ENCODE results near the gene BAZ1B. TPM values are rescaled to one million over a fixed set of nuclear protein-coding genes. Genes with fewer than 3 reads are reported as not detected.

BAZ1B gene
- total RNA-seq, 4 donors from 2014 or later, result 31.2 to 47.0 (median 42.0) TPM

DNA sequence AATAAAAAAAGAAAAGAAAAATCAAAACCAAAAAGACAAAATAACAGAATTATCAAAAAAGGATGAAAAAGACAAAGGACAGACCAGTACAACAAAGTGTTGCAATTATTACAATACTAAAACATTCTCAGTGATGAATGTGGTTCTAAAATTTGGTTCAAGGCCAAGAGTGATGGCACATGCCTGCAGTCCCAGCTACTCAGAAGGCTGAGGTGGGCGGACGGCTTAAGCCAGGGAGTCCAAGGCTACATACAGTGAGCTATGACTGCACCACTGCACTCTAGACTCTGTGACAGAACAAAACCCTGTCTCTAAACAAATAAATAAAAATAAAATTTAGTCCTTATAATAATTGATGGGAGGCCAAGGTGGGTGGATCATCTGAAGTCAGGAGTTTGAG is 14.5 kb downstream of the BAZ1B start:
- Histone ChIP-seq H3K4me1 (peaks cover 0 to 7% of the 10 kb centered on the region in 2 donors), H3K9me3 (no peaks in the 10 kb centered on the region), H3K27ac (no peak overlapping the region), H3K27me3 (no peaks in the 10 kb centered on the region), H3K4me3 (no peak overlapping the region), H3K36me3 (peaks cover 0 to 70% of the 10 kb centered on the region in 2 donors)
- DNase-seq (no peak), ATAC-seq (no peak)
- intact Hi-C loops (cut with DNase I; ENCODE audit: low total_unique reads), result no loop called here
- in situ Hi-C loops (cut with MboI; ENCODE audit: low sequenced_read_pairs in 4 of 4), result no loop called here
- no peak for TF ChIP-seq POLR2A (IDR thresholded peaks at IDR 0.05)
- TF ChIP-seq, protein P1, sequence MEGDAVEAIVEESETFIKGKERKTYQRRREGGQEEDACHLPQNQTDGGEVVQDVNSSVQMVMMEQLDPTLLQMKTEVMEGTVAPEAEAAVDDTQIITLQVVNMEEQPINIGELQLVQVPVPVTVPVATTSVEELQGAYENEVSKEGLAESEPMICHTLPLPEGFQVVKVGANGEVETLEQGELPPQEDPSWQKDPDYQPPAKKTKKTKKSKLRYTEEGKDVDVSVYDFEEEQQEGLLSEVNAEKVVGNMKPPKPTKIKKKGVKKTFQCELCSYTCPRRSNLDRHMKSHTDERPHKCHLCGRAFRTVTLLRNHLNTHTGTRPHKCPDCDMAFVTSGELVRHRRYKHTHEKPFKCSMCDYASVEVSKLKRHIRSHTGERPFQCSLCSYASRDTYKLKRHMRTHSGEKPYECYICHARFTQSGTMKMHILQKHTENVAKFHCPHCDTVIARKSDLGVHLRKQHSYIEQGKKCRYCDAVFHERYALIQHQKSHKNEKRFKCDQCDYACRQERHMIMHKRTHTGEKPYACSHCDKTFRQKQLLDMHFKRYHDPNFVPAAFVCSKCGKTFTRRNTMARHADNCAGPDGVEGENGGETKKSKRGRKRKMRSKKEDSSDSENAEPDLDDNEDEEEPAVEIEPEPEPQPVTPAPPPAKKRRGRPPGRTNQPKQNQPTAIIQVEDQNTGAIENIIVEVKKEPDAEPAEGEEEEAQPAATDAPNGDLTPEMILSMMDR (IDR thresholded peaks at IDR 0.05 in 4 of 5, conservative IDR thresholded peaks at IDR 0.05 in 1 of 5), result no peak

DNA sequence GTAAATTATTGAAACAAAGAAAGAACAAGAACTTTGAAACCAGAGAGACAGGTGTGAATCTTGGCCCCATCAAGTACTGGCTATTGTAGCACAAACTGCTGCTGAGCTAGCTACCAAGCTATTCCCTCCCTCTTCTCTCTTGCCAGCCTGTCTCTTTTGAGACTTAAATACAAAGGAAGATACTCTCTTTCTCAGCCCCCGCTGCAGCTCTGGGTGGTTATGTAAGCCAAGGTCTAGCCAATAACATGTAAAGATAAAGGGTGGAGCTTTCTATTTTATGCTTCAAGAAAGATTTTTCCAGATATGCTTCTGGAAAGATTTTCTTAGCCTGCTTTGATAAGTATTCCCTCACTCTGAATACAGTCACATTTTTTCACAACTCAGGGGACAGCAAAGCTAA is 17.2 kb downstream of the BAZ1B start:
- DNase-seq (no peak), ATAC-seq (no peak)
- no peaks in the 10 kb centered on the region for H3K27me3 ChIP-seq
- in situ Hi-C loops (cut with MboI; ENCODE audit: low sequenced_read_pairs in 4 of 4) (no loop called here), intact Hi-C loops (cut with DNase I; ENCODE audit: low total_unique reads) (no loop called here)
- H3K27ac ChIP-seq, result no peak overlapping the region
- H3K36me3 ChIP-seq, result peaks cover 0 to 83% of the 10 kb centered on the region in 2 donors
- no peaks in the 10 kb centered on the region for H3K9me3 ChIP-seq
- TF ChIP-seq, protein P1 (IDR thresholded peaks at IDR 0.05 in 4 of 5, conservative IDR thresholded peaks at IDR 0.05 in 1 of 5), result no peak
- TF ChIP-seq POLR2A (IDR thresholded peaks at IDR 0.05), result no peak
- no peak overlapping the region for H3K4me3 ChIP-seq
- H3K4me1 ChIP-seq, result peaks cover 0 to 7% of the 10 kb centered on the region in 2 donors

DNA sequence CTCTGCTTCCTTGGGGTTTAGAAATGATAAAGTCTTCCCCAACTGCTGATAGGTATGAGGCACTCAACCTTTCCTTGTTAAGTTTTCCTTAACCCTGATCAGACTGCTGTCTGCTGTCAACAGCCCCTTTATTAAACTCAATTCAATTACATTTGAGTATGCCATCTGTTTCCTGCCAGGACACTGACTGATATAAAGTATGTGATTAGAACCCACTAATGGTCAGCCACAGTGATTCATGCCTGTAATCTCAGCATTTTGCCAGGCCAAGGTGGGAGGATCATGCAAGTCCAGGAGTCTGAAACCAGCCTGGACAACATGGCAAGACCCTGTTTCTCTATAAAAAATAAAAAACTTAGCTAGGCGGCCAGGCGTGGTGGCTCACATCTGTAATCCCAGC is 18.1 kb downstream of the BAZ1B start:
- H3K27me3 ChIP-seq, result no peaks in the 10 kb centered on the region
- TF ChIP-seq POLR2A (IDR thresholded peaks at IDR 0.05), result no peak
- TF ChIP-seq, protein P1 (IDR thresholded peaks at IDR 0.05 in 4 of 5, conservative IDR thresholded peaks at IDR 0.05 in 1 of 5), result no peak
- H3K9me3 ChIP-seq, result no peaks in the 10 kb centered on the region
- intact Hi-C loops (cut with DNase I; ENCODE audit: low total_unique reads) (no loop called here), in situ Hi-C loops (cut with MboI; ENCODE audit: low sequenced_read_pairs in 4 of 4) (no loop called here)
- DNase-seq (no peak), ATAC-seq (no peak)
- no peak overlapping the region for H3K4me3 ChIP-seq
- peaks cover 0 to 86% of the 10 kb centered on the region in 2 donors for H3K36me3 ChIP-seq
- H3K27ac ChIP-seq, result no peak overlapping the region
- H3K4me1 ChIP-seq, result peaks cover 0 to 7% of the 10 kb centered on the region in 2 donors

DNA sequence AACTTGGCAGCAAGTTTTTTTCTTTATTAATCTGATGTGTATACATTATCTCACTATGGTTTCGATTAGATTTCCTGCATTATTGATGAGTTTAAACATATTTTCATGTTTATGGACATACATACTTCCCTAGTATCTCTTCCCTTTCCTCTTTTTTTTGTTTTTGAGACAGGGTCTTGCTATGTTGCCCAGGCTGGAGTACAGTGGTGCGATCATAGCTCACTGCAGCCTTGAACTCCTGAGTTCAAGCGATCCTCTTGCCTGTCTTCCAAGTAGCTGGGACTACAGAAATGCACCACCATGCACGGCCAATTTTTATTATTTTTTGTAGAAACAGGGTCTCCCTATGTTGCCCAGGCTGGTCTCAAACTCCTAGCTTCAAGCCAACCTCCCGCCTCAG is 18.9 kb downstream of the BAZ1B start:
- intact Hi-C loops (cut with DNase I; ENCODE audit: low total_unique reads) (no loop called here), in situ Hi-C loops (cut with MboI; ENCODE audit: low sequenced_read_pairs in 4 of 4) (no loop called here)
- H3K4me3 ChIP-seq, result no peak overlapping the region

More for the DNA sequence above, 18.9 kb downstream of the BAZ1B start:
- Histone ChIP-seq H3K27ac (no peak overlapping the region), H3K4me1 (peaks cover 0 to 7% of the 10 kb centered on the region in 2 donors), H3K9me3 (no peaks in the 10 kb centered on the region), H3K36me3 (peaks cover 0 to 86% of the 10 kb centered on the region in 2 donors), H3K27me3 (no peaks in the 10 kb centered on the region)
- DNase-seq (no peak), ATAC-seq (no peak)
- TF ChIP-seq, protein P1 (IDR thresholded peaks at IDR 0.05 in 4 of 5, conservative IDR thresholded peaks at IDR 0.05 in 1 of 5), result no peak
- TF ChIP-seq POLR2A (IDR thresholded peaks at IDR 0.05), result no peak
